K562 (cell line): ENCODE results near the gene LARP4B. TPM values are rescaled to one million over a fixed set of nuclear protein-coding genes. Genes with fewer than 3 reads are reported as not detected.
A peak's percentile ranks its signal among the peaks of the same experiment; 100 is the strongest.

ENCODE experiments used
- ATAC-seq: fragments of 200-7000 bp; cut with Tn5 transposase; 3 replicates; pipeline ENCODE4 v1.9.1; 2020; ENCODE audit warnings: moderate library complexity
- BruUV-seq: library from RNA; stranded (reverse); fragments of 400-500 nt; replicated peaks from 2 replicates; lab custom pipeline; 2021; lab: Mats Ljungman, UMichigan
- CTCF ChIA-PET: fragments of 300-600 bp; formaldehyde crosslinking; extraction: SDS; loops from one replicate; lab custom pipeline; 2021; ENCODE audit warnings: low intra/inter-chr PET ratio; lab: Yijun Ruan, JAX
- POLR2A ChIA-PET: fragments of 300-600, 350-650 bp; sonication (Branson Sonifier 250); formaldehyde crosslinking; extraction: SDS; loops from one replicate; lab custom pipeline; 2021; ENCODE audit warnings: antibody characterized with exemption, inconsistent platforms; lab: Yijun Ruan, JAX
- DNase-seq, 4 experiments: peaks; one replicate each; pipeline versions ENCODE4 v3.0.0 to v3.0.0-alpha.2; 2011 to 2018; ENCODE audit warnings: low spot score in 3 of 4, mixed read lengths in 3 of 4; ENCODE audit errors: extremely low read depth in 1 of 4
- FAIRE-seq: peaks from 2 replicates; lab custom pipeline; 2011; peaks lifted over from hg19 to GRCh38; lab: Jason Lieb, UNC
- H2AFZ ChIP-seq: 2 replicates; pipeline ENCODE4 v1.6.0; 2011; ENCODE audit warnings: low read depth, low read length, control low read depth, inconsistent platforms
- H3K27ac ChIP-seq: fragments of 200-600 bp; 3 replicates; pipeline ENCODE4 v1.8.0; 2011; ENCODE audit warnings: low read depth, mild to moderate bottlenecking, control low read depth, inconsistent platforms, low read length, moderate library complexity, mixed read lengths; ENCODE audit errors: extremely low read depth
- H3K27me3 ChIP-seq, 2 experiments: fragments of 300-600 bp in 1 of 2; 2 replicates in 1 of 2; 3 replicates in 1 of 2; pipeline versions ENCODE4 v1.6.0 to v1.8.0; 2011; ENCODE audit warnings: inconsistent platforms in 2 of 2, low read length in 2 of 2, mild to moderate bottlenecking in 1 of 2, mixed read lengths in 1 of 2, moderate library complexity in 1 of 2; ENCODE audit not compliant: control insufficient read depth in 2 of 2, insufficient read depth in 2 of 2
- H3K36me3 ChIP-seq: fragments of 300-600 bp; 3 replicates; pipeline ENCODE4 v1.8.0; 2011; ENCODE audit warnings: mild to moderate bottlenecking, low read length, inconsistent platforms; ENCODE audit not compliant: control insufficient read depth, insufficient read depth
- H3K4me1 ChIP-seq, 2 experiments: fragments of 200-600 bp in 1 of 2; replicated peaks in 1 of 2; 2 replicates in 1 of 2; 3 replicates in 1 of 2; pipeline versions ENCODE4 v1.5.1 to v1.8.0; 2011; ENCODE audit warnings: inconsistent platforms in 2 of 2, low read length in 2 of 2, mild to moderate bottlenecking in 1 of 2, mixed read lengths in 1 of 2, moderate library complexity in 1 of 2; ENCODE audit not compliant: control insufficient read depth in 2 of 2, insufficient read depth in 2 of 2
- H3K4me2 ChIP-seq: 2 replicates; pipeline ENCODE4 v1.6.1; 2011; ENCODE audit warnings: low read length, control low read depth, inconsistent platforms, mixed read lengths; ENCODE audit not compliant: insufficient read depth
- H3K4me3 ChIP-seq: fragments of 200-600 bp; sonication (generic), shearing (Covaris generic); 2 replicates; pipeline ENCODE4 v1.5.1; 2016; ENCODE audit warnings: control low read depth, inconsistent platforms
- H3K79me2 ChIP-seq: fragments of 200-600 bp; 3 replicates; pipeline ENCODE4 v1.8.0; 2011; ENCODE audit warnings: low read length, inconsistent platforms; ENCODE audit not compliant: control insufficient read depth, insufficient read depth
- H3K9ac ChIP-seq, 2 experiments: 2 replicates each; pipeline versions ENCODE4 v1.6.0 to v1.6.1; 2011; ENCODE audit warnings: low read depth in 2 of 2, low read length in 2 of 2, control low read depth in 1 of 2, inconsistent platforms in 1 of 2, mild to moderate bottlenecking in 1 of 2, mixed read lengths in 1 of 2; ENCODE audit not compliant: insufficient read depth in 1 of 2
- H3K9me1 ChIP-seq: one replicate; pipeline ENCODE4 v1.6.0; 2011; ENCODE audit warnings: inconsistent platforms, mild to moderate bottlenecking, low read length, moderate library complexity; ENCODE audit not compliant: control insufficient read depth, insufficient read depth
- H3K9me3 ChIP-seq: replicated peaks from 2 replicates; pipeline ENCODE4 v1.5.1; 2011; ENCODE audit warnings: low read depth, low read length, inconsistent platforms; ENCODE audit not compliant: control insufficient read depth, insufficient read depth
- H4K20me1 ChIP-seq: replicated peaks from 2 replicates; pipeline ENCODE4 v1.6.1; 2011; ENCODE audit warnings: low read length, inconsistent platforms, mixed read lengths; ENCODE audit not compliant: control insufficient read depth, insufficient read depth
- GTF3C2 ChIP-seq: IDR thresholded peaks from 3 replicates; pipeline ENCODE4 v1.6.1; 2011; ENCODE audit warnings: borderline replicate concordance, mild to moderate bottlenecking, moderate library complexity; ENCODE audit not compliant: insufficient read length; ENCODE audit errors: extremely low read depth
- HNRNPK ChIP-seq: fragments of 200-400 bp; formaldehyde crosslinking; IDR thresholded peaks from one replicate; pipeline ENCODE4 v1.6.1; 2018; ENCODE audit warnings: mild to moderate bottlenecking, low read depth, low read length; ENCODE audit not compliant: poor library complexity, severe bottlenecking
- JUN ChIP-seq, 2 experiments: sonication (generic) in 1 of 2; formaldehyde crosslinking in 1 of 2; IDR thresholded peaks; 2 replicates each; pipeline versions ENCODE4 v1.6.1 to v1.8.0; 2012 to 2022; ENCODE audit warnings: borderline replicate concordance in 2 of 2, mild to moderate bottlenecking in 2 of 2, improper control_type of control experiment in 1 of 2, low read depth in 1 of 2, low read length in 1 of 2, missing genetic modification reagents in 1 of 2
- KAT2B ChIP-seq: IDR thresholded peaks from one replicate; pipeline ENCODE4 v1.6.1; 2012; ENCODE audit warnings: low read depth, mild to moderate bottlenecking, control low read depth, inconsistent platforms, low read length, moderate library complexity
- LARP7 ChIP-seq: fragments of 450-650 bp; IDR thresholded peaks from 2 replicates; pipeline ENCODE4 v1.6.1; 2016
- NFE2 ChIP-seq: IDR thresholded peaks from 2 replicates; pipeline ENCODE4 v1.6.1; 2014; ENCODE audit warnings: antibody characterized with exemption, low read depth
- POLR2AphosphoS5 ChIP-seq: IDR thresholded peaks from 2 replicates; pipeline ENCODE4 v1.6.1; 2011; ENCODE audit warnings: mild to moderate bottlenecking, low read depth, low read length, moderate library complexity; ENCODE audit not compliant: control insufficient read depth, insufficient read depth
- PREB ChIP-seq: sonication (generic); formaldehyde crosslinking; IDR thresholded peaks from 2 replicates; pipeline ENCODE4 v1.8.1; 2023; ENCODE audit warnings: mild to moderate bottlenecking, missing genetic modification reagents
- THRA ChIP-seq: fragments of 450-650 bp; IDR thresholded peaks from 2 replicates; pipeline ENCODE4 v1.6.1; 2017; ENCODE audit warnings: mild to moderate bottlenecking, moderate library complexity
- WGBS: fragments of 100-300 bp; shearing (Covaris generic); methylation state at CpG from one replicate; pipeline ENCODE4 v1.1.6; 2016; ENCODE audit warnings: low coverage, mixed read lengths; ENCODE audit not compliant: insufficient coverage; ENCODE audit errors: missing lambda C conversion rate; 5-methylcytosine and 5-hydroxymethylcytosine counted together
- in situ Hi-C: fragments of 300-500 bp; cut with MboI; formaldehyde crosslinking; loops from 4 replicates; pipeline ENCODE4 v1.15.0; 2018; ENCODE audit warnings: inconsistent platforms, mixed read lengths
- intact Hi-C: fragments of 100-400 bp; cut with micrococcal nuclease; formaldehyde crosslinking; loops from 2 replicates; pipeline ENCODE4 v1.14.2; 2022
- polyA plus RNA-seq, 8 experiments: library from polyadenylated mRNA; depleted of rRNA in 4 of 8; stranded (reverse) in 5 of 8; unstranded in 3 of 8; fragments of >200 nt; fragmentation: Nextera tagmentation in 2 of 8; fragmentation: Illumina TruSeq in 1 of 8; extraction: Ambion mirVana in 2 of 8; extraction: Trizol in 1 of 8; gene quantifications; 2 replicates each; pipeline versions ENCODE4 v1.2.1 to v1.2.3, GENCODE V29; 2011 to 2014; ENCODE audit warnings: inconsistent platforms in 1 of 8, missing spikeins in 1 of 8
- total RNA-seq, 7 experiments: library from RNA; depleted of rRNA in 6 of 7; stranded (reverse); fragments of >200 nt in 6 of 7; fragmentation: Illumina TruSeq in 2 of 7; extraction: Trizol in 2 of 7; gene quantifications; 2 replicates each; pipeline versions ENCODE4 v1.2.1 to v1.2.3, GENCODE V29; 2011 to 2021; ENCODE audit warnings: low replicate concordance in 1 of 7

Gene LARP4B
- total and polyA plus RNA-seq, 9 of the 15 experiments (the other 6 are each of a cell fraction or from before 2014, with no cell fraction given), result 11.8 to 130 (median 42.6) TPM

- TF ChIP-seq POLR2AphosphoS5 (no peak), KAT2B (no peak), JUN (IDR thresholded peaks at IDR 0.05; ENCODE audit: borderline replicate concordance, low read depth, low read length) (no peak), JUN (CRISPR knock-in tag; IDR thresholded peaks at IDR 0.05; ENCODE audit: borderline replicate concordance) (no peak), PREB (CRISPR knock-in tag) (no peak), NFE2 (no peak), THRA (no peak), LARP7 (no peak)
Observed at GRCh38 chr10:953836-954235, 22.3 kb upstream of the LARP4B start (continued).

- no peak for TF ChIP-seq HNRNPK
- TF ChIP-seq GTF3C2, result no peak
- TF ChIP-seq, all 486 proteins: peak for 0
- WGBS, result 6% methylated on average over 9 of the region's 9 CpGs
- BruUV-seq, result no TSS peak
Observed at GRCh38 chr10:949446-949845, 17.9 kb upstream of the LARP4B start.

More at GRCh38 chr10:949446-949845, 17.9 kb upstream of the LARP4B start:
- ChIA-PET CTCF (no interaction called here), POLR2A (interaction anchor here (1.1 kb wide), 1 partner anchor 8 kb away, joined by 3 read pairs; no protein-coding TSS in a partner anchor)
- 0 out of 3 replicates have a peak, but pooled peaks have one; percentile 25 for ATAC-seq
- Histone ChIP-seq H3K4me2 (no peak overlapping the region), H3K4me3 (no peak overlapping the region), H4K20me1 (no peaks in the 10 kb centered on the region), H3K4me1 (peaks cover 0 to 7% of the 10 kb centered on the region in 2 experiments; a peak in 2 of 5 replicates), H3K79me2 (no peaks in the 10 kb centered on the region), H2AFZ (no peak overlapping the region), H3K27me3 (peaks cover 39 to 47% of the 10 kb centered on the region in 2 experiments), H3K36me3 (no peaks in the 10 kb centered on the region), H3K9me3 (no peaks in the 10 kb centered on the region), H3K9me1 (no peaks in the 10 kb centered on the region), H3K9ac (no peak overlapping the region), H3K27ac (no peak overlapping the region)
- in situ Hi-C loops (no loop called here), intact Hi-C loops (no loop called here)
- FAIRE-seq, result no peak
- DNase-seq, result no peak
